HFF-Myc (cell line): ENCODE results near the gene GLP2R.
"Not testable (repeated sequence)": the region's sequence is repeated elsewhere in the genome, so short reads cannot be mapped to it uniquely, and the experiment has no call there.

Experiments used
- DNase-seq: peaks from one replicate; pipeline ENCODE4 v3.0.0-alpha.2; 2011; ENCODE audit warnings: low read depth; ENCODE audit errors: extremely low read depth
- H3K4me3 ChIP-seq: replicated peaks from 2 replicates; pipeline ENCODE4 v1.5.1; 2011; ENCODE audit warnings: low read depth, mild to moderate bottlenecking, control low read depth, low read length
- CTCF ChIP-seq: IDR thresholded peaks from 2 replicates; pipeline ENCODE4 v1.5.1; 2012; ENCODE audit warnings: mild to moderate bottlenecking, low read depth, low read length, control low read depth; ENCODE audit errors: missing control alignments

The GLP2R gene

GRCh38 chr17:9916108-9916507 lies 90.4 kb downstream of the GLP2R start:
- no peak for DNase-seq
- TF ChIP-seq CTCF = no peak
- H3K4me3 ChIP-seq = no peak overlapping the region

- H3K4me3 ChIP-seq = no peak overlapping the region
- TF ChIP-seq CTCF = no peak
- no peak for DNase-seq
These were observed 91.4 kb downstream of the GLP2R start for GRCh38 chr17:9917131-9917530.

- no peak for DNase-seq
- H3K4me3 ChIP-seq = no peak overlapping the region
- TF ChIP-seq CTCF = no peak
These were observed 92.1 kb downstream of the GLP2R start for GRCh38 chr17:9917801-9918200.

- no peak overlapping the region for H3K4me3 ChIP-seq
- DNase-seq = no peak
- no peak for TF ChIP-seq CTCF
These were observed 92.6 kb downstream of the GLP2R start for GRCh38 chr17:9918352-9918751.

GRCh38 chr17:9918804-9919352 lies 93.2 kb downstream of the GLP2R start:
- no peak for DNase-seq
- no peak overlapping the region for H3K4me3 ChIP-seq
- no peak for TF ChIP-seq CTCF

GRCh38 chr17:9921216-9921615 lies 95.5 kb downstream of the GLP2R start:
- DNase-seq, H3K4me3 ChIP-seq: not testable (repeated sequence)

- TF ChIP-seq CTCF = no peak
- no peak for DNase-seq
- H3K4me3 ChIP-seq = no peak overlapping the region
These were observed 96.5 kb downstream of the GLP2R start for GRCh38 chr17:9922012-9922848.
